ENCODE measurements around the gene ACER3.
A peak's percentile ranks its signal among the peaks of the same experiment; 100 is the strongest.
"Not testable (repeated sequence)": the region's sequence is repeated elsewhere in the genome, so short reads cannot be mapped to it uniquely, and the experiment has no call there.

The ACER3 gene

GRCh38 chr11:76859708-76860227 lies 950 bp upstream of the ACER3 start:
- TF ChIP-seq CTCF (IDR thresholded peaks at IDR 0.05; ENCODE audit: low read depth, low read length): no peak
- no peak overlapping the region for H3K4me3 ChIP-seq (ENCODE audit: low read depth, low read length)

GRCh38 chr11:76861490-76861953 lies 804 bp downstream of the ACER3 start:
- peak overlapping the region; percentile 67 for H3K4me3 ChIP-seq (ENCODE audit: low read depth, low read length)
- TF ChIP-seq CTCF (IDR thresholded peaks at IDR 0.05; ENCODE audit: low read depth, low read length): no peak

GRCh38 chr11:76862794-76863193 lies 2.1 kb downstream of the ACER3 start:
- not testable (repeated sequence) for H3K4me3 ChIP-seq (ENCODE audit: low read depth, low read length)

GRCh38 chr11:76863196-76863777 lies 2.6 kb downstream of the ACER3 start:
- H3K4me3 ChIP-seq (ENCODE audit: low read depth, low read length): no peak overlapping the region
- no peak for TF ChIP-seq CTCF (IDR thresholded peaks at IDR 0.05; ENCODE audit: low read depth, low read length)

GRCh38 chr11:76872959-76873827 lies 12.5 kb downstream of the ACER3 start:
- no peak for TF ChIP-seq CTCF (IDR thresholded peaks at IDR 0.05; ENCODE audit: low read depth, low read length)
- H3K4me3 ChIP-seq (ENCODE audit: low read depth, low read length): no peak overlapping the region

- no peak overlapping the region for H3K4me3 ChIP-seq (ENCODE audit: low read depth, low read length)
- TF ChIP-seq CTCF (IDR thresholded peaks at IDR 0.05; ENCODE audit: low read depth, low read length): no peak
Measured at GRCh38 chr11:76878014-76878413, 17.3 kb downstream of the ACER3 start.

GRCh38 chr11:76880314-76880713 lies 19.6 kb downstream of the ACER3 start:
- H3K4me3 ChIP-seq (ENCODE audit: low read depth, low read length): no peak overlapping the region
- TF ChIP-seq CTCF (IDR thresholded peaks at IDR 0.05; ENCODE audit: low read depth, low read length): no peak
